Activated CD8-positive, alpha-beta memory T cell treated with anti-CD3 and anti-CD28 coated beads, Interleukin-2, amount 50 U/mL, for 48 hours (primary cell): ENCODE measurements around the gene RBFOX2.

ENCODE experiments used
- DNase-seq: peaks from one replicate; pipeline ENCODE4 v3.0.0-alpha.2; 2020

RBFOX2 gene

GRCh38 chr22:35892192-35892591 lies 136.4 kb downstream of the RBFOX2 start:
- DNase-seq, result no peak

DNA sequence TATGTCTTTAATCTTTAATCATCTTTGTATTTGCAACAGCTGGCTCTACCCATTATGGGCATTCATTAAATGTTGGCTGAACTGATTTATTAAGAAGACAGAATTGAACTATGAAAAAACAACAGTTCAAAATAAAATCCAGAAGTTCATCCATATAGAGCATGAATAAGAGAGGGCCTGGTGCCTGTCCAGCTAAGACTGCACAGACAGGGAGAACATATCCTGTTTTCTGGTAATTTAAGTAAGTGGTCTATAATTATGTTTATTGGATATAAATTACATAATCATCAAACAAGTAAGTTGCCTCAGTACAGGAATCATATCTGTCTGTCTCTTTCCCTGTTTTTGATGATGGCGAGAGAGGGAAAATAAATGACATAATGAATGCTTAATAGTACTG lies 137.2 kb downstream of the RBFOX2 start:
- DNase-seq, result no peak

DNA sequence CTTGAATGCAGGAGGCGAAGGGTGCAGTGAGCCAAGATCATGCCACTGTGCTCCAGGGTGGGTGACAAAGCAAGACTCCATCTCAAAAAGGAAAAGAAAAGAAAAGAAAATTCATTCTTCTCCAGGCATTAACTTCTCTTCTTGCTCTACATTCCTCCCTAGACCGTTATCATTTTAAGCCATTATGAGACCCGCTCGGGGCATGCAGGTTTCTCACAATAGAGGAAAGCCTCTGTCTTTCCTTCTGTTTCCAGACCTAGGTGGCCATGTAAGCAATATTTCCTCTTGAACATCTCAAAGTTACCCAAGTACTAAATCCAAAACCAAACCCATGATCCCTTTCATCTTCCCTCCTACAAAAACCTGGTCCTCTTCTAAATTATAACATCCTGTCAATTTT lies 139.6 kb downstream of the RBFOX2 start:
- DNase-seq, result no peak

DNA sequence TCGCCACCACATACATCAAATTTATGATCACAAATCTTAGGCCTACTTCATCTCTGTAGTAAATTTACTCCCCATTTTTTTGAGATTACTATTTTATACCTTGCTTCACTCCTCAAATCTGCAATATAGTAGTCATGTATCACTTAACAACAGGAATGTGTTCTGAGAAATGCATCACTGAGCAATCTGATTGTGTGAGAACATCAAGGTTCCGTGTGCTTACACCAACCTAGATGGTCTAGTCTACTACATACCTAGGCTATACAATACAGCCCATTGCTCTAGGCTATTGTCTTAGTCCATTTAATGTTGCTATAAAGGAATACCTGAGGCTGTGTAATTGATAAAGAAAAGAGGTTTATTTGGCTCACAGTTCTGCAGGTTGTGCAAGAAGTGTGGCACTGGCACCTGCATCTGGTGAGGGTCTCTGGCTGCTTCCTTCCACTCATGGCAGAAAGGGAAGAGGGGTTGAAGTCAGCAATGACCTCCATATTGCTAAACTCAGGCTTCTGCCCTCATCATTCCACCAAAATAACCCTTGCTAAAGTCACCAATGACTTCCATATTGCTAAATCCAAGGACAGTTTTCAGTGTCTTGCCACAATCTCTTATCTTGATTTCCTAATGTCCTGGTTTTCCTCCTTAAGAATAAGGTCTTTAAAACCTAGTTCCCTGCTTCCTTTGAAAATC lies 140.3 kb downstream of the RBFOX2 start:
- DNase-seq, result no peak

DNA sequence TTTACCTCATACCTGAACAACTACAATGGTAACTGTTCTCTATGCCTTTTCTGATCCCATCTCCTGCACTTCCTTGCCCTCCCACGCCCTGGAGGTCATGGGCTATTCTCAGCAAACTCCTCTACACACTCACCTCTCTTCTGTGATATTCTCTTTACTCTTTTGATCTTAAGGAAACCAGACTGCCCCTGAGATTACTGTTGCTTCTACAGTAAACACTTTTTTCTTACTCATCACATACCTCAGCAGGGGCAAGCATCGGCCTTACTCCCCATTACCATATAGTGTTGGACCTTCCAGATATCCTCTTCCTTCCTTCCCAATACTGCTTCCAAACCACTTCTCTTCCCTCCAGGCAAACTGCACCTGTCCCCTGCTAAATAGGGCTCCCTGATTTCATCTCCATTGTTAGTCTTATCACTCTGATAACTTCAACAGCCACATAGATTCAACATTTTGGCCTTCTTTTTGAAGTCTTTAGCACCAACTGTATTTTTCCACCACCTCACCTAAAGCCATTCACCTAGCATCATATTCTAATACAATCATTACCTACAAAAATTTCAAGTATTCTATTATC lies 141.2 kb downstream of the RBFOX2 start:
- DNase-seq, result no peak

- DNase-seq, result no peak
Measured at GRCh38 chr22:35886309-35886708, 142.3 kb downstream of the RBFOX2 start.

DNA sequence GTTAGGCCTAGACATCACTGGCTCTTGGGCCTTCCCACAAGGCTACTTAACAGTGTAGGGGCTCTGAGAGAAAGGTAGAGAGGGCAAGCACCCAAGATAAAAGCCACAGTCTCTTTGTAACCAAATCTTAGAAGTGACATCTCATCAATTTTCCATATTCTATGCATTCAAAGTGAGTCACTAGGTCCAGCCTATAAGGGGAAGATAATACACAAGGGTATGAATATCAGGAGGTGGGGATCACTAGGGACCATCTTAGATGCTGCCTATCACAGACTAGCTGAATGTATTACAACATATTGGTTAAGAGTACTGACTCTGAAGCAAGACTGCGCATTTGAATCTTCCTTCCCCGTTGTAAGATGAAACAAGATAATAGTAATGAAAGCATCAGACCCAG lies 144.1 kb downstream of the RBFOX2 start:
- no peak for DNase-seq

GRCh38 chr22:35883031-35883620 lies 145.5 kb downstream of the RBFOX2 start:
- DNase-seq, result no peak

DNA sequence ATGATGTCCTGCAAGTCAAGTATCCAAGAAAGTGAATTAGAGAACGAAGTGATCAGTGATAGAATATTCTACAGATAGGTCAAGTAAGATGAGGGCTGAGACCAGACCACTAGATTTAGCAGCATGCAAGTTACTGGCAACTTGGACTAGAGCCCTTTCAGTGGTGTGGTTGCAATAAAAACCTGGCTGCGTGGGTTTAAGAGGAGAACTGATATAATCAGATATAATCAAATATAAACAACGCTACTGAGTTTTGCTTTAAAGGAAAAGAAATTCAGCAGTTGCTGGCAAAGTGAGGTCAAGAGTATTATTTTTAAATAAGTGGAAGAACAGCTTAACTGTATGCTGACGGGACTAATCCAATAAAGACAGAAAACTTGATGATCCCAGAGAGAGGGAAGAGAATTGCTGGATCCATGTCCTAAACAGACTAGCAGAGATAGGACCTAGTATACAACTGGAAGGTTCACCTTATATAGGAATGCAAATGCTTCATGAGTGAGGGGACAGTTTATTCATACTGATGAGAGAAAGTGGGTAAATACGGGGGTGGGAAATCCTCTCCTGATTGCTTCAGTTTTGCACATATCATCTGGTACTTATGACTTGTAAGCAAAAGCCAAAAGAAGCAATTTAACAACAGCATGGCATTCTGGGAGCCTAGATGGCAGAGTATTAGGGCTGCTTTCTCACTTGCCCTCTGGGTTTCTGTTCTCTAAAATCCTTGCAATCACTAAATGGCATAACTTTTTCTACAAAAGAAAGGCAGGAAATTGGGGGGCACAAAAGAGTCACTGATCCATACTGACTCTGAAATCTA lies 146.2 kb downstream of the RBFOX2 start:
- DNase-seq, result no peak

GRCh38 chr22:35879351-35879750 lies 149.3 kb downstream of the RBFOX2 start:
- DNase-seq, result no peak

GRCh38 chr22:35873426-35873825 lies 155.2 kb downstream of the RBFOX2 start:
- no peak for DNase-seq

GRCh38 chr22:35872451-35872850 lies 156.2 kb downstream of the RBFOX2 start:
- DNase-seq, result no peak

DNA sequence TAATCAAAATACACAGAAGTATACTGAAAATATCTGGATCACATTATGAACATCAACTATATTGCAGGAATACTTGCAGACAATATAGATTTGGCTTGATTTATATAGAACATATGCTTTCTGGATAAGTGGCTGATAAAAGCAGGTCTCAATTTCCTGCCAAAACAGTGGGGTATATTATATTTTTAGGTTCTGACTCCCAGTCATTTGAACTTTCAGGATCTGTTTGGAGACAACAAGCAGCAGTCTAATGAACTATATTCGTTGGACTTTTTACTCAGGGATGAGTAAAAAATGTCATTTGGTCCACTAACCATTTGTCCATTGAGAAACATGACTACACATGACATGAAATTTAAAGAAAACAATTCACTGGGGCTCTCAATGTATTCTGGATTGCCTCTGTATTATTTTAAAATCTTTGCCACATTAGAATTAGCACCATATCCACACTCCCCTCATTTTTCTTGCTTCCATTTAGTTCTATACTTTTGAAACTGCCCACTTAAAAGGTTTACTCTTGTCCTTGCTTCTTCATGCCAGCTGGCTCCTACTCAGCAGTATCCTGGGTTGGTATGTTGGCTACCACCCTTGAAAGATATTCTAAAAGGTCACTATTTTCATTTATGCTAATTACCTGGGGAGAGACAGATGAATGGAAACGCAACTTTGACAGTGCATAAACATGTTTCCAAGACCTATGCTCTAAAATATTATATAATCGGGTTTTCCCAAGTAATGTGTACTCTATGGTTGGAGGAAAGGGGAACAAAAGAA lies 157.9 kb downstream of the RBFOX2 start:
- DNase-seq, result no peak

DNA sequence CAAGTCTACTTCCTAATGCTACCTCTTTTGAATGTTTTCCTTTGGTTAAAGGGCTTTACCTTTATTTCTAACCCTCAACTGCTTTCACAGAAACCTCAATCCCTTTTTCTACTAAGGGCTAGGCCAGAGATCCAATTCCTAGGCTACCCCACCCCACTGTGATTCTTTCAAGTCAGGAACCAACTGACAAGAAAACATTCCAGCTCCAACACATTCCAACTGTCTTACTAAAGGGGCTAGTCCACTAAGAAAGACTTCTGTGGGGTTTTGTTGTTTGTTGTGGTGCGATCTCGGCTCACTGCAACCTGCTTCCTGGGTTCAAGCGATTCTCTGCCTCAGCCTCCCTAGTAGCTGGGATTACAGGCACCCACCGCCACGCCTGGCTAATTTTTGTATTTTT lies 159.7 kb downstream of the RBFOX2 start:
- DNase-seq, result no peak

- DNase-seq, result no peak
Measured at GRCh38 chr22:35866651-35867050, 162.0 kb downstream of the RBFOX2 start.

GRCh38 chr22:35864545-35865165 lies 164.0 kb downstream of the RBFOX2 start:
- no peak for DNase-seq

- DNase-seq, result no peak
Measured at GRCh38 chr22:35863432-35863831, 165.2 kb downstream of the RBFOX2 start.

- no peak for DNase-seq
Measured at GRCh38 chr22:35862697-35863096, 165.9 kb downstream of the RBFOX2 start.

DNA sequence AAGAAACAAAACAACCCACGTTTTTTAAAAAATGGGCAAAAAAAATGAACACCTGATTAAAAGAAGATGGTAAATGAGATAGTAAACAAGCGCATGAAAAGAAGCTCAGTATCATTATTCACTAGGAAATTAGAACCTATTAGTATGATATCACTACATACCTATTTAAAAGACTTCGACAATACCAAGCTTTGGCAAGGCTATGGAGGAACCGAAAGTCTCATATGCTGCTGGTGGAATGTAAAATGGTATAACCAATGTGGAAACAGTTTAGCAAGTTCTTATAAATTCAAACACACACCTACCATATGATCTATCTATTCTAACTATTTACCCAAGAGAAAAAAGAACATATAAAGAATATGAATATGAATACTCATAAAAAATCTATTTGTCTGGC lies 167.2 kb downstream of the RBFOX2 start:
- no peak for DNase-seq

DNA sequence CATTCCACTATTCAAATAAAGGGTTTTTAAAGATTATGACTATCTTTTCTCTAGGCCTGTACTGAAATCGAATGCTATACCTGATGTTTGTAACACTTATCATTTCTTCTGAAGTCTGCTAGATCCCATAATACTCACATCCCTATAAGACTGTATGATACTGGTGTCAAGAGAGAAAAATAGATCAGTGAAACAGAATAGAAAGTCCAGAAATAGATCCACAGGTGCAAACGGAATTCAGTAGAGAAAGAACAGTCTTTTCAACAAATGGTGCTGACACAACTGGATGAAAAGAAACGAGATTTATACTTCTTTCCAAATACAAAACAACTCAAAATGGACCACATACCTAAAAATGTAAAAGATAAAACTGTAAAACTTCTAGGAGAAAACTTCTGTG lies 167.8 kb downstream of the RBFOX2 start:
- no peak for DNase-seq

DNA sequence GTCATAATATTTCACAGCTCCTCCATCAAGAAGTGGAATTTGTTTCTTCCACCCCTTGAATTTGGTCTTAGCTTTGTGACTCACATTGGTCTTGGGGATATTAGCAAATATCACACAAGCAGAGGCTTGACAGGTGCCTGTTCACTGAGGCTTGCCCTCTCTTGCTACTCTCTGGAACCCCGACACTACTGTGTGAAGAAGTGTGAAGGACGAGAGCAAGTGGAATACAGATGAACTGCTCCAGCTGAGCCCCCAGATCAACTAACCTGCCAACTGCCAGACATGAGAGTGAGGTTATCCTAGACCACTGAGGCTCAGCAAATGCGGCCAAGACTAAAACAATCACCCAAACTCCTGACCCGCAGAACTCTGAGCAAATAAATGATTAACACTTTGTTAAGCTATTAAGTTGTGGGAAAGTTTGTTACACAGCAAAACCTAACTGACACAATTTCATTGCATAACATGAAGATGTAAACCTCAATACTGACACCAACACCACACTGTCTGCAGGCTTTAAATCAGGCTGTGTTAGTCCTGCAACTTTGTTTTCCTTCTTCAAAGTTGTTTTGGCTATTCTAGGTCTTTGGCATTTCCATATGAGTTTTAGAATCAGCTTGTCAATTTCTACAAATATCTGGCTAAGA lies 168.4 kb downstream of the RBFOX2 start:
- DNase-seq, result no peak

DNA sequence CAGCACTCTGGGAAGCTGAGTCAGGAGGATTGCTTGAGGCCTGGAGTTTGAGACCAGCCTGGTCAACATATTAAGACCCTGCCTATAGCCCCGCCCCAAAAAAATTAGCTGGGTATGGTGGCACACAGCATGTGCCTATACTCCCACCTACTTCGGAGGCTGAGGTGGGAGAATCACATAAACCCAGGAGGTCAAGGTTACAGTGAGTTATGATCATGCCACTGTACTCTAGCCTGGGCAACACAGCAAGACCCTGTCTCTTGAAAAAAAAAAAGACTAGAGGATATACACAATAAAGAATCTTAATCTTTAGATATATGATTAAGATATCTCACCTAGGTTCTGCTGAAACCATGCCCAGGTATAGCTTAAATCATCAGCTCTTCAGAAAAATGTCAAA lies 174.3 kb downstream of the RBFOX2 start:
- DNase-seq, result no peak
